ENCODE data around the gene FMNL2.

FMNL2 gene

DNA sequence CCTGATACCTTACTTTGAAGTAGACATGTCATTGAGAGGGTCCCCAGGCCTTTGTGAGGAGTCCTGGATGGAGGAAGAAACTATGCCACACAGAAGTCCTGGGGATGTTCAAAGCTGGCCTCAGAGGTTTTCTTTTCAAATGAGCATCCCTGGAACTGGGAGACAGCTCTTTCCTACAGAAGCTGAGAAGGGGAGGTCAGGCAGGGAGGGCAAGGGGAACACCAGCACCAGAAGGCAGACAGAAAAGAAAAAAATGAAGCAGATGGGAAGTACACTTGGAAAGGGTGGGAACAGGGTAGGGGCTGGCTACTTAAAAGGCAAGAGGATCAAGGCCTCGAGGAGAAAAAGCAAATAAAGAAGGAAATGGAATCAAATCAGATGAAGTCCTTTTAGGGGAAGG lies 120.0 kb downstream of the FMNL2 start:
- ATAC-seq, result no peak
- TF ChIP-seq GLIS3 (CRISPR knock-in tag; IDR thresholded peaks at IDR 0.05) (no peak), TCF4 (CRISPR knock-in tag; IDR thresholded peaks at IDR 0.05; ENCODE audit: borderline replicate concordance) (no peak), TOX (CRISPR knock-in tag; IDR thresholded peaks at IDR 0.05; ENCODE audit: borderline replicate concordance) (no peak)

- ATAC-seq, result no peak
- TF ChIP-seq, protein P1, sequence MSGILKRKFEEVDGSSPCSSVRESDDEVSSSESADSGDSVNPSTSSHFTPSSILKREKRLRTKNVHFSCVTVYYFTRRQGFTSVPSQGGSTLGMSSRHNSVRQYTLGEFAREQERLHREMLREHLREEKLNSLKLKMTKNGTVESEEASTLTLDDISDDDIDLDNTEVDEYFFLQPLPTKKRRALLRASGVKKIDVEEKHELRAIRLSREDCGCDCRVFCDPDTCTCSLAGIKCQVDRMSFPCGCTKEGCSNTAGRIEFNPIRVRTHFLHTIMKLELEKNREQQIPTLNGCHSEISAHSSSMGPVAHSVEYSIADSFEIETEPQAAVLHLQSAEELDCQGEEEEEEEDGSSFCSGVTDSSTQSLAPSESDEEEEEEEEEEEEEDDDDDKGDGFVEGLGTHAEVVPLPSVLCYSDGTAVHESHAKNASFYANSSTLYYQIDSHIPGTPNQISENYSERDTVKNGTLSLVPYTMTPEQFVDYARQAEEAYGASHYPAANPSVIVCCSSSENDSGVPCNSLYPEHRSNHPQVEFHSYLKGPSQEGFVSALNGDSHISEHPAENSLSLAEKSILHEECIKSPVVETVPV (CRISPR knock-in tag; IDR thresholded peaks at IDR 0.05), result no peak
- TF ChIP-seq ZNF70 (CRISPR knock-in tag; IDR thresholded peaks at IDR 0.05) (no peak), ZNF8 (CRISPR knock-in tag; IDR thresholded peaks at IDR 0.05) (no peak), POU6F1 (CRISPR knock-in tag; IDR thresholded peaks at IDR 0.05; ENCODE audit: borderline replicate concordance, low read depth) (no peak), ZFP30 (CRISPR knock-in tag; IDR thresholded peaks at IDR 0.05) (no peak), TOX (CRISPR knock-in tag; IDR thresholded peaks at IDR 0.05; ENCODE audit: borderline replicate concordance) (no peak), CSDC2 (CRISPR knock-in tag; IDR thresholded peaks at IDR 0.05) (no peak), ISL1 (CRISPR knock-in tag; IDR thresholded peaks at IDR 0.05) (no peak), ZNF565 (CRISPR knock-in tag; conservative IDR thresholded peaks at IDR 0.05; ENCODE audit: low read depth) (no peak), ZFP3 (CRISPR knock-in tag; IDR thresholded peaks at IDR 0.05) (no peak), ARNTL (CRISPR knock-in tag; IDR thresholded peaks at IDR 0.05; ENCODE audit: borderline replicate concordance, low read depth) (no peak)
- TF ChIP-seq, protein P2, sequence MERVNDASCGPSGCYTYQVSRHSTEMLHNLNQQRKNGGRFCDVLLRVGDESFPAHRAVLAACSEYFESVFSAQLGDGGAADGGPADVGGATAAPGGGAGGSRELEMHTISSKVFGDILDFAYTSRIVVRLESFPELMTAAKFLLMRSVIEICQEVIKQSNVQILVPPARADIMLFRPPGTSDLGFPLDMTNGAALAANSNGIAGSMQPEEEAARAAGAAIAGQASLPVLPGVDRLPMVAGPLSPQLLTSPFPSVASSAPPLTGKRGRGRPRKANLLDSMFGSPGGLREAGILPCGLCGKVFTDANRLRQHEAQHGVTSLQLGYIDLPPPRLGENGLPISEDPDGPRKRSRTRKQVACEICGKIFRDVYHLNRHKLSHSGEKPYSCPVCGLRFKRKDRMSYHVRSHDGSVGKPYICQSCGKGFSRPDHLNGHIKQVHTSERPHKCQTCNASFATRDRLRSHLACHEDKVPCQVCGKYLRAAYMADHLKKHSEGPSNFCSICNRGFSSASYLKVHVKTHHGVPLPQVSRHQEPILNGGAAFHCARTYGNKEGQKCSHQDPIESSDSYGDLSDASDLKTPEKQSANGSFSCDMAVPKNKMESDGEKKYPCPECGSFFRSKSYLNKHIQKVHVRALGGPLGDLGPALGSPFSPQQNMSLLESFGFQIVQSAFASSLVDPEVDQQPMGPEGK (CRISPR knock-in tag; IDR thresholded peaks at IDR 0.05; ENCODE audit: borderline replicate concordance), result no peak
Measured at GRCh38 chr2:152455738-152456137, 120.8 kb downstream of the FMNL2 start.

- no peak for TF ChIP-seq ZNF8 (CRISPR knock-in tag; IDR thresholded peaks at IDR 0.05)
- TF ChIP-seq BACH2 (CRISPR knock-in tag; IDR thresholded peaks at IDR 0.05; ENCODE audit: borderline replicate concordance), result no peak
- no peak for TF ChIP-seq PPARA (CRISPR knock-in tag; IDR thresholded peaks at IDR 0.05; ENCODE audit: borderline replicate concordance)
Measured at GRCh38 chr2:152456262-152456661, 121.3 kb downstream of the FMNL2 start.

DNA sequence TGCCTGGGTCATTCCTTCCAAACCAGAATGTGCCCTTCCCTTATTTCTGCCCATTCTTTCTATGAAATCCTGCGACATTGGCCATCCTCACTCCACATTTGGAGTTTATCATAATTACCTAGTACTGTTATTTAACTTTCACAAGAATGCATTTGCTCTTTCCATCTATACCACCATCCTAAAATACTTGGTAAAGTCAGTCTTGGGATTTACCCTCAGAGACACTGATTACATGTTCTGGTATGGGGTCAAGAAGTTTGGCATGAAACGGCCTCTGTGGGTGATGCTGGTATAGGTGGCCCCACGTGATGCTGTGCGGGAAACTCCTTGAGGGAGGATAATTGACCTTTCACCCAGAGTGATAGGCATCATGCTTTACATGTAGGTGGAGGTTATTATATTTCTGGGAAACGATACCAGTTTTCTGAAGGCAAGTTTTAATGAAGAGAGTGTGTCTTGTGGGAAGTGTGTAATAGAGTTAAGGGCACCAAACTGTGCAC lies 123.5 kb downstream of the FMNL2 start:
- ATAC-seq, result no peak
- TF ChIP-seq RARB (CRISPR knock-in tag; IDR thresholded peaks at IDR 0.05) (no peak), ZFP3 (CRISPR knock-in tag; IDR thresholded peaks at IDR 0.05) (no peak), ZNF565 (CRISPR knock-in tag; conservative IDR thresholded peaks at IDR 0.05; ENCODE audit: low read depth) (no peak), POU6F1 (CRISPR knock-in tag; IDR thresholded peaks at IDR 0.05; ENCODE audit: borderline replicate concordance, low read depth) (no peak), ZNF8 (CRISPR knock-in tag; IDR thresholded peaks at IDR 0.05) (no peak), ISL1 (CRISPR knock-in tag; IDR thresholded peaks at IDR 0.05) (no peak), PPARA (CRISPR knock-in tag; IDR thresholded peaks at IDR 0.05; ENCODE audit: borderline replicate concordance) (no peak), GLIS3 (CRISPR knock-in tag; IDR thresholded peaks at IDR 0.05) (no peak), ESRRG (CRISPR knock-in tag; IDR thresholded peaks at IDR 0.05) (no peak), ZFP30 (CRISPR knock-in tag; IDR thresholded peaks at IDR 0.05) (no peak), TOX (CRISPR knock-in tag; IDR thresholded peaks at IDR 0.05; ENCODE audit: borderline replicate concordance) (no peak), BACH2 (CRISPR knock-in tag; IDR thresholded peaks at IDR 0.05; ENCODE audit: borderline replicate concordance) (no peak), SNAI2 (CRISPR knock-in tag; IDR thresholded peaks at IDR 0.05) (no peak), ZC3H10 (CRISPR knock-in tag; IDR thresholded peaks at IDR 0.05) (no peak), ZNF70 (CRISPR knock-in tag; IDR thresholded peaks at IDR 0.05) (no peak), CSDC2 (CRISPR knock-in tag; IDR thresholded peaks at IDR 0.05) (no peak)
- TF ChIP-seq, protein P2 (CRISPR knock-in tag; IDR thresholded peaks at IDR 0.05; ENCODE audit: borderline replicate concordance), result no peak
- TF ChIP-seq, protein P3, sequence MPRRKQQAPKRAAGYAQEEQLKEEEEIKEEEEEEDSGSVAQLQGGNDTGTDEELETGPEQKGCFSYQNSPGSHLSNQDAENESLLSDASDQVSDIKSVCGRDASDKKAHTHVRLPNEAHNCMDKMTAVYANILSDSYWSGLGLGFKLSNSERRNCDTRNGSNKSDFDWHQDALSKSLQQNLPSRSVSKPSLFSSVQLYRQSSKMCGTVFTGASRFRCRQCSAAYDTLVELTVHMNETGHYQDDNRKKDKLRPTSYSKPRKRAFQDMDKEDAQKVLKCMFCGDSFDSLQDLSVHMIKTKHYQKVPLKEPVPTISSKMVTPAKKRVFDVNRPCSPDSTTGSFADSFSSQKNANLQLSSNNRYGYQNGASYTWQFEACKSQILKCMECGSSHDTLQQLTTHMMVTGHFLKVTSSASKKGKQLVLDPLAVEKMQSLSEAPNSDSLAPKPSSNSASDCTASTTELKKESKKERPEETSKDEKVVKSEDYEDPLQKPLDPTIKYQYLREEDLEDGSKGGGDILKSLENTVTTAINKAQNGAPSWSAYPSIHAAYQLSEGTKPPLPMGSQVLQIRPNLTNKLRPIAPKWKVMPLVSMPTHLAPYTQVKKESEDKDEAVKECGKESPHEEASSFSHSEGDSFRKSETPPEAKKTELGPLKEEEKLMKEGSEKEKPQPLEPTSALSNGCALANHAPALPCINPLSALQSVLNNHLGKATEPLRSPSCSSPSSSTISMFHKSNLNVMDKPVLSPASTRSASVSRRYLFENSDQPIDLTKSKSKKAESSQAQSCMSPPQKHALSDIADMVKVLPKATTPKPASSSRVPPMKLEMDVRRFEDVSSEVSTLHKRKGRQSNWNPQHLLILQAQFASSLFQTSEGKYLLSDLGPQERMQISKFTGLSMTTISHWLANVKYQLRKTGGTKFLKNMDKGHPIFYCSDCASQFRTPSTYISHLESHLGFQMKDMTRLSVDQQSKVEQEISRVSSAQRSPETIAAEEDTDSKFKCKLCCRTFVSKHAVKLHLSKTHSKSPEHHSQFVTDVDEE (CRISPR knock-in tag; IDR thresholded peaks at IDR 0.05), result no peak

More at GRCh38 chr2:152456262-152456661, 121.3 kb downstream of the FMNL2 start:
- no peak for ATAC-seq
